AG04449 (cell line): ENCODE results near the gene KRT77.

Experiments used
- CTCF ChIA-PET: fragments of 350-600 bp; formaldehyde crosslinking; extraction: SDS; loops from one replicate; lab custom pipeline; 2021; ENCODE audit warnings: antibody characterized with exemption; lab: Yijun Ruan, JAX
- POLR2A ChIA-PET: fragments of 400-600, 350-600 bp; formaldehyde crosslinking; extraction: SDS; loops from one replicate; lab custom pipeline; 2020; ENCODE audit warnings: antibody characterized with exemption, inconsistent platforms; lab: Yijun Ruan, JAX
- DNase-seq: peaks from one replicate; pipeline ENCODE4 v3.0.0-alpha.2; 2010; ENCODE audit warnings: low read depth, low spot score
- H3K4me3 ChIP-seq: 2 replicates; pipeline ENCODE4 v1.5.1; 2011; ENCODE audit warnings: low read depth, mild to moderate bottlenecking, control low read depth, low read length
- TF ChIP-seq, protein P1 (sequence below): IDR thresholded peaks from one replicate; pipeline ENCODE4 v1.5.1; 2011; ENCODE audit warnings: mild to moderate bottlenecking, moderate library complexity, low read length, control low read depth, inconsistent platforms; ENCODE audit not compliant: insufficient read depth; ENCODE audit errors: missing control alignments

The KRT77 gene

GRCh38 chr12:52708010-52708409 is 4.7 kb upstream of the KRT77 start:
- no peak for DNase-seq
- H3K4me3 ChIP-seq = no peak overlapping the region
- ChIA-PET POLR2A (no interaction called here), CTCF (interaction anchor here (0.9 to 1.6 kb wide), 2 partner anchors 8 to 172 kb away, joined by 3 read pairs; no protein-coding TSS in a partner anchor)
- TF ChIP-seq, protein P1, sequence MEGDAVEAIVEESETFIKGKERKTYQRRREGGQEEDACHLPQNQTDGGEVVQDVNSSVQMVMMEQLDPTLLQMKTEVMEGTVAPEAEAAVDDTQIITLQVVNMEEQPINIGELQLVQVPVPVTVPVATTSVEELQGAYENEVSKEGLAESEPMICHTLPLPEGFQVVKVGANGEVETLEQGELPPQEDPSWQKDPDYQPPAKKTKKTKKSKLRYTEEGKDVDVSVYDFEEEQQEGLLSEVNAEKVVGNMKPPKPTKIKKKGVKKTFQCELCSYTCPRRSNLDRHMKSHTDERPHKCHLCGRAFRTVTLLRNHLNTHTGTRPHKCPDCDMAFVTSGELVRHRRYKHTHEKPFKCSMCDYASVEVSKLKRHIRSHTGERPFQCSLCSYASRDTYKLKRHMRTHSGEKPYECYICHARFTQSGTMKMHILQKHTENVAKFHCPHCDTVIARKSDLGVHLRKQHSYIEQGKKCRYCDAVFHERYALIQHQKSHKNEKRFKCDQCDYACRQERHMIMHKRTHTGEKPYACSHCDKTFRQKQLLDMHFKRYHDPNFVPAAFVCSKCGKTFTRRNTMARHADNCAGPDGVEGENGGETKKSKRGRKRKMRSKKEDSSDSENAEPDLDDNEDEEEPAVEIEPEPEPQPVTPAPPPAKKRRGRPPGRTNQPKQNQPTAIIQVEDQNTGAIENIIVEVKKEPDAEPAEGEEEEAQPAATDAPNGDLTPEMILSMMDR = no peak

GRCh38 chr12:52704464-52704863 is 1.1 kb upstream of the KRT77 start:
- TF ChIP-seq, protein P1 = no peak
- H3K4me3 ChIP-seq = no peak overlapping the region
- ChIA-PET POLR2A (no interaction called here), CTCF (no interaction called here)
- no peak for DNase-seq

DNA sequence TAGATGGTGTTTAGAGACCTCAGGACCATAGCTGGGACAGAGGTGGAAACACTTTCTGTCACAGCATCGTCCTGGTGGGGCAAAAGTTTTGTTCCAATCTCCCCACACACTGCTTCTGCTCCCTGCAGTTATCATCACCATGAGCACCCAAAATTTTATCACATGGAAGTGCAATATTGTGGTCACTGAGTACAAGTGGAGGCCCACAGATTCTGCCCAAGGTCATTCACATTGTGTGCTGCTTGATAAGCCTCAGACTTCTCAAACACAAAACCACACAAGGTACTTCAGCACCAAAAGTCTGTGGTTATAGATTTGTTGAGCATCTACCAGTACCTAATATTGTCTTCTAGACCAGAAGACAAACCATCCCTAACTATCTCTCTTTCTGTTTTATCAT is 554 bp upstream of the KRT77 start:
- ChIA-PET CTCF (no interaction called here), POLR2A (no interaction called here)
- TF ChIP-seq, protein P1 = no peak

DNA sequence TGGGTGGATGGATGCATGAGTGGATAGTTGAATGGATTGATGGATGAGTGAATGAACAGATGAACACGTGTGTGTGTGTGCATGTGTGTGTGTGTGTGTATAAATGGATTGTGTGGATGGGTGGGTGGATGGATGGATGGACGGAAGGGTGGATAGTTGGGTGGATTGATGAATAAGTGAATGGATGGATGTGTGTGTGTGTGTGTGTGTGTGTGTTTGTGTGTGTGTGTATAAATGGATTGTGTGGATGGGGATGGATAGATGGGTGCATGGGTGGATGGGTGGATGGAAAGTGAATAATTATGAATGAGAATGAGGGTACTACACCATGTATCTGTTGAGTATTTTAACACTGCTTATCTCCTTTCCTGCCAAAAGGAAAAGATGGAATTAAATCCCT is 986 bp downstream of the KRT77 start:
- ChIA-PET CTCF (no interaction called here), POLR2A (no interaction called here)
- H3K4me3 ChIP-seq = no peak overlapping the region
- TF ChIP-seq, protein P1 = no peak
- DNase-seq = no peak

More for the DNA sequence above, 554 bp upstream of the KRT77 start:
- no peak overlapping the region for H3K4me3 ChIP-seq
- DNase-seq = no peak

- DNase-seq = no peak
- ChIA-PET POLR2A (no interaction called here), CTCF (no interaction called here)
- no peak overlapping the region for H3K4me3 ChIP-seq
- TF ChIP-seq, protein P1 = no peak
Observed at GRCh38 chr12:52701281-52701680, 2.0 kb downstream of the KRT77 start.

GRCh38 chr12:52699960-52700359 is 3.4 kb downstream of the KRT77 start:
- TF ChIP-seq, protein P1 = no peak
- POLR2A ChIA-PET = no interaction called here
- no peak for DNase-seq
- no peak overlapping the region for H3K4me3 ChIP-seq
- CTCF ChIA-PET = no interaction called here
